ENCODE measurements around the gene ATF6B. TPM values are rescaled to one million over a fixed set of nuclear protein-coding genes. Genes with fewer than 3 reads are reported as not detected.

The ATF6B gene
- total and polyA plus RNA-seq, 2 of the 8 experiments (the other 6 are each of a cell fraction or from before 2014, with no cell fraction given) = 38.1 to 42.2 TPM

GRCh38 chr6:32095338-32096086 is 32.5 kb downstream of the ATF6B start:
- Histone ChIP-seq H4K5ac (ENCODE audit: insufficient read length, low read depth, low read length) (no peak overlapping the region), H3K56ac (replicated peaks; ENCODE audit: insufficient read length, low read depth, low read length) (no peak overlapping the region), H3K4ac (replicated peaks; ENCODE audit: insufficient read length, low read depth, low read length) (no peak overlapping the region), H3K4me1 (replicated peaks in 1 of 4; ENCODE audit: control insufficient read depth in 3 of 4, insufficient read depth in 4 of 4, low read length in 3 of 4) (no peaks in the 10 kb centered on the region), H3K4me2 (ENCODE audit: insufficient read depth in 1 of 2, low read depth in 2 of 2, low read length in 2 of 2) (no peak overlapping the region; a peak in 1 of 4 replicates), H3K27me3 (replicated peaks in 1 of 4; ENCODE audit: control insufficient read depth in 3 of 4, extremely low read depth in 1 of 4, insufficient read depth in 3 of 4, low read length in 3 of 4) (peaks cover 0 to 7% (median 1%) of the 10 kb centered on the region in 4 experiments; a peak in 2 of 7 replicates), H2AK5ac (ENCODE audit: low read depth, low read length) (no peak overlapping the region), H3K79me2 (ENCODE audit: control insufficient read depth in 1 of 2, insufficient read depth in 2 of 2, low read length in 2 of 2) (no peaks in the 10 kb centered on the region), H3K36me3 (ENCODE audit: control insufficient read depth in 2 of 4, insufficient read depth in 4 of 4, low read length in 3 of 4) (no peaks in the 10 kb centered on the region), H4K8ac (ENCODE audit: extremely low read depth, insufficient read depth, low read length) (no peak overlapping the region), H2BK120ac (replicated peaks; ENCODE audit: low read depth, low read length) (no peak overlapping the region), H2BK20ac (ENCODE audit: low read length) (no peak overlapping the region), H3K27ac (ENCODE audit: low read depth, low read length) (no peak overlapping the region), H3K79me1 (ENCODE audit: low read depth, low read length) (no peaks in the 10 kb centered on the region), H3K23me2 (ENCODE audit: low read depth, low read length) (no peaks in the 10 kb centered on the region), H4K20me1 (replicated peaks in 1 of 2; ENCODE audit: control insufficient read depth in 1 of 2, insufficient read depth in 2 of 2, low read length in 2 of 2) (no peaks in the 10 kb centered on the region), H2AFZ (ENCODE audit: low read length) (no peak overlapping the region), H2BK5ac (ENCODE audit: low read depth, low read length) (no peak overlapping the region), H3K9me3 (ENCODE audit: insufficient read depth in 2 of 2, low read depth in 1 of 2, low read length in 1 of 2) (no peaks in the 10 kb centered on the region), H3K4me3 (ENCODE audit: extremely low read depth in 1 of 4, insufficient read depth in 2 of 4, low read depth in 3 of 4, low read length in 4 of 4) (no peak overlapping the region), H3K9ac (replicated peaks in 1 of 4; ENCODE audit: extremely low read depth in 1 of 4, low read depth in 3 of 4, low read length in 3 of 4) (no peak overlapping the region), H3K23ac (ENCODE audit: insufficient read length) (no peak overlapping the region), H3K14ac (ENCODE audit: insufficient read length) (no peak overlapping the region), H3K18ac (ENCODE audit: extremely low read depth, low read length) (no peak overlapping the region), H4K91ac (replicated peaks; ENCODE audit: insufficient read length, low read length) (no peak overlapping the region), H2BK12ac (ENCODE audit: low read depth, low read length) (peak overlapping the region; percentile 75; the same call in 1 of the 2 replicates), H2BK15ac (ENCODE audit: low read length) (0 out of 2 replicates have a peak overlapping the region, but pooled peaks have one; percentile 46)
- POLR2A ChIA-PET (ENCODE audit: partially characterized antibody) = interaction anchor here (1.0 to 1.1 kb wide), 2 partner anchors 9 to 11 kb away, joined by 3 to 4 read pairs; no protein-coding TSS in a partner anchor
- TF ChIP-seq BRCA1 (IDR thresholded peaks at IDR 0.05; ENCODE audit: low read depth, low read length) = no peak
- peak in 1 of 2 experiments; percentile 6; a peak in 1 of 4 replicates for TF ChIP-seq RAD21 (IDR thresholded peaks at IDR 0.05 in 1 of 2, conservative IDR thresholded peaks at IDR 0.05 in 1 of 2; ENCODE audit: low read depth in 2 of 2, low read length in 2 of 2)
- no peak for TF ChIP-seq SIN3A (conservative IDR thresholded peaks at IDR 0.05 in 1 of 2, IDR thresholded peaks at IDR 0.05 in 1 of 2; ENCODE audit: low read depth in 1 of 2, low read length in 2 of 2)
- peak; percentile 9 to 35 (median 33); a peak in 2 of 4 replicates for TF ChIP-seq CTCF (IDR thresholded peaks at IDR 0.05; ENCODE audit: control extremely low read depth in 1 of 3, insufficient read depth in 1 of 3, low read depth in 1 of 3, low read length in 3 of 3)
- no peak for TF ChIP-seq SP2 (IDR thresholded peaks at IDR 0.05; ENCODE audit: low read length)
- no peak for TF ChIP-seq CEBPB (IDR thresholded peaks at IDR 0.05; ENCODE audit: low read depth, low read length)
- CTCF ChIA-PET (ENCODE audit: partially characterized antibody) = interaction anchor here (0.7 to 9.3 kb wide), 12 partner anchors 8 to 207 kb away, joined by 3 to 63 read pairs (median 6); partner anchors contain the start of genes ATF6B and TNXB
- 92% methylated on average over 30 of the region's 30 CpGs; no CpG with 5 or more reads in 1 of the 2 experiments for WGBS, 2 experiments (ENCODE audit: extremely low coverage in 1 of 2, insufficient coverage in 1 of 2, insufficient read length in 1 of 2, insufficient replicate concordance in 2 of 2, low coverage in 1 of 2, low lambda C conversion rate in 2 of 2, missing lambda C conversion rate in 1 of 2)
- no peak for FAIRE-seq
- no peak for DNase-seq (ENCODE audit: low read depth in 1 of 2, low spot score in 2 of 2)

Data from H1 (cell line).